ENCODE results near the gene ACTR3.

Gene ACTR3

DNA sequence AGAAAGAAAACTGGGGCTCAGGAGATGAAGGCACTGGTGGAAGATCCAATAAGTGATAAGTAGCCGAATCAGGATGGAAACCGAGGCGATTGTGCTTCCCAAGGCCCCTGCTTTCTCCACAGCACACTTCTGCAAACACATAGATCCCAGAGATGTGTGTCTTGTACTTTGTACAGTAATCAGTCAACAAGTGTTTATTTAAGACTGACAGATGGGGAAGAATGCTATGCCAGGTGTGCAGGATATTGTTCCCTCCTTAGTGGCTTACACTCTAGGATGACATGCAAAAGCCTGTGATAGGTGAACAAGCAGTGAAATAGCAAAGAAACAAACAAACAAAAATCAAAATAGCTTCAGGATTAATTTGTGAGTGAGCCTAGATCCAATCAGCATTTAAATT lies 116.6 kb downstream of the ACTR3 start:
- H3K4me3 ChIP-seq (replicated peaks; ENCODE audit: insufficient read depth, low read length): no peak overlapping the region
- no peak for DNase-seq (ENCODE audit: low read depth in 1 of 2, low spot score in 1 of 2)
- no peak for TF ChIP-seq REST (IDR thresholded peaks at IDR 0.05; ENCODE audit: insufficient replicate concordance, low read depth)
- TF ChIP-seq POLR2AphosphoS5 (IDR thresholded peaks at IDR 0.05; ENCODE audit: low read depth): no peak
- TF ChIP-seq SPI1 (IDR thresholded peaks at IDR 0.05; ENCODE audit: borderline replicate concordance, low read depth): no peak
- TF ChIP-seq GABPA (IDR thresholded peaks at IDR 0.05; ENCODE audit: low read depth): no peak
- no peak for TF ChIP-seq CTCF (IDR thresholded peaks at IDR 0.05; ENCODE audit: insufficient read depth, low read length)
- no peaks in the 10 kb centered on the region for H3K27me3 ChIP-seq (ENCODE audit: insufficient read depth, poor library complexity, severe bottlenecking)
- H3K27ac ChIP-seq (replicated peaks): no peak overlapping the region

GRCh38 chr2:114007436-114007835 lies 117.5 kb downstream of the ACTR3 start:
- TF ChIP-seq REST (IDR thresholded peaks at IDR 0.05; ENCODE audit: insufficient replicate concordance, low read depth) (no peak), CTCF (IDR thresholded peaks at IDR 0.05; ENCODE audit: insufficient read depth, low read length) (no peak), SPI1 (IDR thresholded peaks at IDR 0.05; ENCODE audit: borderline replicate concordance, low read depth) (no peak)
- H3K27ac ChIP-seq (replicated peaks): 0 out of 2 replicates have a peak overlapping the region, but pooled peaks have one; percentile 12
- H3K27me3 ChIP-seq (ENCODE audit: insufficient read depth, poor library complexity, severe bottlenecking): no peaks in the 10 kb centered on the region
- peak in 1 of 2 experiments; percentile 42 for DNase-seq (ENCODE audit: low read depth in 1 of 2, low spot score in 1 of 2)
- H3K4me3 ChIP-seq (replicated peaks; ENCODE audit: insufficient read depth, low read length): no peak overlapping the region

- Histone ChIP-seq H3K4me3 (replicated peaks; ENCODE audit: insufficient read depth, low read length) (no peak overlapping the region), H3K27ac (replicated peaks) (no peak overlapping the region), H3K27me3 (ENCODE audit: insufficient read depth, poor library complexity, severe bottlenecking) (no peaks in the 10 kb centered on the region)
- TF ChIP-seq REST (IDR thresholded peaks at IDR 0.05; ENCODE audit: insufficient replicate concordance, low read depth) (no peak), POLR2AphosphoS5 (IDR thresholded peaks at IDR 0.05; ENCODE audit: low read depth) (no peak), CTCF (IDR thresholded peaks at IDR 0.05; ENCODE audit: insufficient read depth, low read length) (no peak), SPI1 (IDR thresholded peaks at IDR 0.05; ENCODE audit: borderline replicate concordance, low read depth) (no peak), GABPA (IDR thresholded peaks at IDR 0.05; ENCODE audit: low read depth) (no peak)
- DNase-seq (ENCODE audit: low read depth in 1 of 2, low spot score in 1 of 2): no peak
Measured at GRCh38 chr2:114008720-114009119, 118.8 kb downstream of the ACTR3 start.

Measured in HL-60 (cell line).